Activated naive CD4-positive, alpha-beta T cell (primary cell): ENCODE results near the gene ZYG11B.
"Not testable (repeated sequence)": the region's sequence is repeated elsewhere in the genome, so short reads cannot be mapped to it uniquely, and the experiment has no call there.

Experiments used
- DNase-seq, 4 experiments: peaks; one replicate each; lab custom pipeline; 2025; lab: John Stamatoyannopoulos, UW

ZYG11B gene

DNA sequence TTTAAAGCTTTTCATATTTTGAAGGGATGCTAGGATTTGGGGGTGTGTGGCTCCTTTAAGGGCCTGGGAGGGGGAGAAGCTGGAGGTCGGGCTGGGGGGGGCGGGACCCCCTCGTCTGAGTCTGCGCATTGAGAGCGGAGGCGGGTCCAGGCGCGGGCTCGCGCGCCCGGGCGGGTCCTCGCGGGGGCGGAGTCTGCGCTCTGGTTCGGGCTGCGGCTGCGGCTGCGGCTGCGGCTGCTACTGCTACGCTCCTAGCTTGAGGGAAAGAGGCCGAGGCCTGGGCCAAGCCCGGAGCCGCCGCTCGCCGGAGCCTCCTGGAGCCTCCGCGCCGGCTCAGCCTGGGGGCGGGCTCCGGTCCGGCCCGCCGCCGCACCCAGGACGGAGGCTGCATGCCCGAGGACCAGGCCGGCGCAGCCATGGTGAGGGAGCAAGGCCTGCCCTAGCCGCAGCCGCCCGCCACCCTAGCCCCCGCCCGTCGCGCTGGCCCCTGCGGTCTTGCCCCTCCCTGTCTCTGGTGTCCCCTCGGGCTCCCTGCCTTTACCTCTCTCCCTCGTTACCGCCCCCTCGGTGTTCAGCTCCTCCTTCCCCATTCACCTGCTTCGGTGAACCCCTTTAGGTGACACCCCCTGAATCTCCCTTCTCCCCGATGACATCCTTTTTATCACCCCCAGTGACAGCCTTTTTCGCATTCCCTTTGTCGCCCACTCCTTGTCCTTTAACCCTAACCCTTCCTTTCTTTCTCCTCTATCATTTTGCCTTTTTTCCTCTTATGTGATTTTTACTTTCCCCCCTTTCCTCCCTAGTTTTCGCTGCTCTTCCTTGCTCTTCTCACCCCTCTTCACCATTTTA lies at the start of gene ZYG11B:
Gene ZYG11B (plus strand): TSS at position 189 of the 849 bp plus-strand sequence. CDS start 201 bp downstream, at position 390.
- DNase-seq = peak; percentile 79 to 92 (median 86)

DNA sequence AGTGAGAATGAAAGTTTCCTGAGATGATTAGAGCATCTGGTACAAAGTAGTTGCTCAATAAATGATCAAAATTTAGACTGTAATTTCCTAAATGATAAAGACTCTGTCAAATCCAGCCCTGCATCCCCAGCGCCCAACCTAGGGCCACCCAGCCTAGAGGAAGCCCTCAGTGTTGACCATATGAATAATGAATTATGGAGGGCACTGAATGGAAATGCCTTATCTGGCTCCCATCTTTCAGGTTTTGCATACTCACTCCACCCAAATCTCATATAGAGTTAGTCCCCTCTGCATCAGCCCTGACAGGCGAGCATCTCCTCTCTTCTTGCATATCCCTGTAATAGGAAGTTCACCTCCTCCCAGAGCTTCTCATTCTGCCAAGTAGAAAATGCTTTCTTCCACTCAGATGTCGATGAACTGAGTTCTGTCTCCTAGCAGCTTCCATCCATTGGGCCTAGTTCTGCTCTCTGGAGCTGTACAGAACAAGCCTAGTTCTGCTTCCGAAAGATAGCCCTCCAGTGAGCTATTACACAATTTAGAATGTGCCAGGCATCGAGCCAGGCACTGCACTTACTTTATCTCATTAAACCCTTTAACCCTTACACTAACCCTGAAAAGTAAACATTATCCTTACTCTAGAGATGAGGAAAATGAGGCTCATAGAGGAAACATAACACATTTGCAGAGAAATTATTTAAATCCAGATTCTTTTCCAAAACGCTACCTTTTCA lies 49.0 kb upstream of the ZYG11B start:
- no peak for DNase-seq

DNA sequence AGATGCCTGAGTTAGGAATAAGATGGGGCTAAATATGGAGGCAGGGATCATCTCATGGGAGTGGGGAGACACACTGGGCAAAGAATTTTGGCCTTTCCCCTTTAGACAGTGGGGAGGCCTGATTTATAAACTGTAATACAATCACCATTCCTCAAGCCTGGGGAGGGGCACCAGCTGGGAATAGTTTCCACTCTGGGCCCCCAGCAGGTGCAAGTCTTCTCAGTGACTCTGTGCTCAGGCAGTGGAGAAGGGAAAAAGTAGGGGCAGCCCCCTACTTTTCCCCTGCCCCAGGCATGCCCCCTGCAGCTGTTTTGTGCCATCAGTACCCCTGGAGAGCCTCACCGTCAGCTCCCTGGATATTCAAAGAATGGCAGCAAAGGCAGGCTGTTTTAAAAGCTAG lies 47.2 kb upstream of the ZYG11B start:
- no peak for DNase-seq

DNA sequence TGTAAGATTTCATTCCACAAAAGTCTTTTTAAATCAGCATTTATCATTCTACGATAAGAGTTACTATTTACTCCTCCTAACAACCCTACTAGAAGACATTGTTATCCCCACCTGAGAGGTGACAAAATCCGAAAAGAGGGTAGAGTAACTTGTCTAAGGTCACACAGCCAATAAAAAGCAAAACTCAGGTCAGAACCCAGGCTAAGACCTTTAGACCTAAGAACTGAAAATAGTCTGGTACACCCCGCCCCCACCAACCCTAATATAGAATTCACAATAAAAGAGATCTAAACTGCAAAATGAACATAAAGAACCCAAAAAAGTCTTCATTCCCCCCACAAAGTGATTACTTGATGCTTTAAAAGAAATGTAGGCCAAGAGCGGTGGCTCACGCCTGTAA lies 46.8 kb upstream of the ZYG11B start:
- no peak for DNase-seq

DNA sequence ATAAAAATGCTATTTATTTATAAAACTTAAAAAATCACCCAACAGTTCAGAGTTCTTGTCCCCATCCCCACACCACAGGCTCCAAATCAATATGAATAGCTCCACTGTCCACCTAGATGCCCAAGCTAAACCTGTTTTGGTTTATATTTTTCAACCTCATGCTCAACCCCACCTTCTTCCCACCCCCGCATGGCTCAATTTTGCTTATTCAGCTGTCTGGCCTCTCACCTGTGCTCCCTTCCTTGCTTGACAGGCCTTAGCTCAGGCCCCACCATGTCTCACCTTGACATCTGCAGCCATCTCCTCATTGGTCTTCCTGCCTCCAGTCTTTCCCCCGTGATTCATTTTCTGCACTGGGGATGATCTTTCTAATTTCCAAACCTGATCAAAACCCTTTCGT lies 45.9 kb upstream of the ZYG11B start:
- no peak for DNase-seq

DNA sequence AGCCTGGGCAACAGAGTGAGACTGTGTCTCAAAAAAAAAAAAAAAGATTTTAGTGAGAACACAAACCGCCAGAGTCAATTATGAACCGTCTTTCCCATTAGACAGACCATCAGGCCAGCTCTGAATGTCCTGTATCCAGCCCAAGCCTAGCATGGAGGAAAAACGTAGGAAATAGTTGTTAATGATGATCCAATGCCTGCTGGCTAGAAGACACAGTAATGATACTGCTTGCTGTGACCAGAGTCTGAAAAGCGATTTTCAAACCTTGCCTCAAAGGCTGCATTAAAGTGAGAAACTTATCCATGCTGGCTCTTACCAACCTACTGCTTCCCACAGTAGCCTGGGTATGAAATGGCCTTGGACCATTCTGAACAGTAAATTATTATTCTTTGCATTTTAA lies 45.1 kb upstream of the ZYG11B start:
- no peak for DNase-seq

DNA sequence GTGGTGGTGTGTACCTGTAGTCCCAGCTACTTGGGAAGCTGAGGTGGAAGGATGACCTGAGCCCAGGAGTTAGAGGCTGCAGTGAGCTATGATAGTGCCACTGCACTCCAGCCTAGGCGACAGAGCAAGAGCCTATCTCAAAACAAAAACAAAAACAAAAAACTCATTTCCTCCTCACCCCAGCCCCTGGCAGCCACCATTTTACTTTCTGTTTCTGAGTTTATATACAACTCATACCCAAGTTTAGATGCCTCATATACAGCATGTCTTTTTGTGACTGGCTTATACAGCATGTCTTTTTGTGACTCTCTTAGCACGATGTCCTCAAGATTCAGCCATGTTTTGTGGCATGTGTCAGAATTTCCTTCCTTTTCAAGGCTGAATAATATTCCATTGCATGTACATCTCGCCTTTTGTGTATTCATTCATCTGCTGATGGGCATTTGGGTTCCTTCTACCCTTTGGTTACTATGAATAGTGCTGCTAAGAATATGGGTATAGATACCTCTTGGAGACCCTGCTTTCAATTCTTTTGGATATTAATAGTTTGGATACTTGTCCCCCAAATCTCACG lies 42.8 kb upstream of the ZYG11B start:
- DNase-seq = no peak

DNA sequence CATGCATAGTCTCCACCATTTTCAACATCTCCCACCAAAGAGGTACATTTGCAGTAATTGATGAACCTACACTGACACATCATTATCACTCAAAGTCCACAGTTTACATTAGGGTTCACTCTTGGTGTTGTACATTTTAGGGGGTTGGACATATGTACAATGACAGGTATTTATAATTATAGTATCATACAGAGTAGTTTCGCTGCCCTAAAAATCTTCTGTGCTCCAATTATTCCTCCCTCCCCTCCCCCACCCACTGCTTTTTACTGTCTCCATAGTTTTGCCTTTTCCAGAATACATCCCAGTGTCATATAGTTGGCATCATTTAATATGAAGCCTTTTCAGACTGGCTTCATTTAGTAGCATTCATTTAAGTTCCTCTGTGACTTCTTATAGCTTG lies 41.7 kb upstream of the ZYG11B start:
- no peak for DNase-seq

DNA sequence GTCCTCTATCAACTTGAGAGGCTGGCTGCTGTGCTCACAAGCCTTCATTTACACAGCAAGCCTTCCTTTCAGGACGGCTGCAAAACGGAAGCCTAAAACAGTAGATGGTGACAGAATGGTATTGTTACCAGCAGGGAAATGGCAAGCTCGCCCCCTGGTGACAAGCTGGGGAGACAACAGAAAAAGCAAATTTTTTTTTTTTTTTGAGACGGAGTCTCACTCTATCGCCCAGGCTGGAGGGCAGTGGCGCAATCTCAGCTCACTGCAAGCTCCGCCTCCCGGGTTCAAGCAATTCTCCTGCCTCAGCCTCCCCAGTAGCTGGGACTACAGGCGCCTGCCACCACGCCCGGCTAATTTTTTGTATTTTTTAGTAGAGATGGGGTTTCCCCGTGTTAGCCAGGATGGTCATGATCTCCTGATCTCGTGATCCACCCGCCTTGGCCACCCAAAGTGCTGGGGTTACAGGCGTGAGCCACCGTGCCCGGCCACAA lies 39.9 kb upstream of the ZYG11B start:
- DNase-seq = peak; percentile 17 to 70 (median 47)

DNA sequence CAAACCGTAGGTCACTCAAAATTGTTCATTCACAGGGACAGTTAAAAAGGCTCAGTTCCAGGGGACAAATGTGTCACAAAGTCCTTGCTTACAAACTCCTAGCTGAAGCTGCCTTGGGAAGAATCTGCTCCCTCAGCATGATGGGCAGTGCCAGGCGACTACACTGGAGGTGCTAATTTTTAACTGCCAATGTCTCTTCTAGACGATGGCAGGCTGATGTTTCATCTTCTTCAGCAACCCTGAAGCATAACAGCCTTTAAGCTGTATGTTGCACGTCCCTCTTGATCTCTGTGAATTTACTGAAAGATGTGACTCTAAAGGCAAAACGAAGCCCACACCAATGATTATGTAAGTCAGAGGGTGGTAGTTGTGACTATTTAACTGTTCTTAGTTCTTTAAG lies 39.4 kb upstream of the ZYG11B start:
- DNase-seq = no peak

DNA sequence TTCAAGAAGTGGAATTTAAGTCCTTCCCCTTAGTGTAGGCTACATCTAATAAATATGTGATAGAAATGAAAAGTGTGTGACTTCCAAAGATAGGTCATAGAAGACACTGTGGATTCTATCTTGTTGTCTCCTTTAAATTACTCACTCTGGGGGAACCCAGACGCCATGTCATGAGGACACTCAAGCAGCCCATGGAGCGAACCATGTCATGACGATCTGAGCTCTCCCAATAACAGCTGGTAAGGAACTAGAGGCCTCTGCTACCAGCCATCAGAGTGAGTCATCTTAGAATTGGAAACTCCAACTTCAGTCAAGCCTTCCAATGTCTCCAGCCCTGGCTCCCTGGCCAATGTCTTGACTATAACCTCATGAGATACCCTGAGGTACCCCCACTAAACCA lies 34.4 kb upstream of the ZYG11B start:
- DNase-seq = no peak

DNA sequence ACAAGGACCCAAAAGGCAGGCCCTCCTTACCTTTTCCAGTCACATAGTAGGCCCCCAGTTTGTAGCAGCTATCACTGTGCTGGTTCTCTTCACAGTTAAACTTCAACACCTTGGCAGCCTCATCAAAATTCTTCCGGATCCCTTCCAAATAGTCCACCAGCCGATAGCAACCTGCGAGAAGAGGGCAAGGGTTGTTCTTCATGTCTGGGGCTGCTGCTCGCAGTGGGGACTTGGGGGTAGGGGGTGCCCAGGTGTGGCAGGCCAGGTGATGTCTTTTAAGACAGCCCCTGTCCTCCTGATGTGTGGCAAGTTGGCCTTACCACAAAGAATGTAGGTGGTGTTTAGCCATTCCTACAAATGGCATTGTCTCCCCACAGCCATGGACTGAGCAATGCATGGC lies 33.6 kb upstream of the ZYG11B start:
- DNase-seq = no peak

DNA sequence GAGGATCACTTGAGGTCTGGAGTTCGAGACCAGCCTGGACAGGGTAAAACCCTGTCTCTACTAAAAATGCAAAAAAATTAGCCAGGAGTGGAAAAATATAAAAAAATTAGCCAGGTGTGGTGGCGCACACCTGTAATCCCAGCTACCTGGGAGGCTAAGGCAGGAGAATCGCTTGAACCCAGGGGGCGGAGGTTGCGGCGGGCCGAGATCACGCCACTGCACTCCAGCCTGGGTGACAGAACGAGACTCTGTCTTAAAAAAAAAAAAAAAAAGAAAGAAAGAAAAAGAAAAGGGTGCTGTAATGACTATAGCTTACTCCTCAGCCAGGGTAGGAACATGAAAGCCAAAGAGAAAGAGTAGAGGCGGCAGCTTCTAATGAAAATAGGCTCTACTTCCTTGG lies 32.9 kb upstream of the ZYG11B start:
- DNase-seq = not testable (repeated sequence)

DNA sequence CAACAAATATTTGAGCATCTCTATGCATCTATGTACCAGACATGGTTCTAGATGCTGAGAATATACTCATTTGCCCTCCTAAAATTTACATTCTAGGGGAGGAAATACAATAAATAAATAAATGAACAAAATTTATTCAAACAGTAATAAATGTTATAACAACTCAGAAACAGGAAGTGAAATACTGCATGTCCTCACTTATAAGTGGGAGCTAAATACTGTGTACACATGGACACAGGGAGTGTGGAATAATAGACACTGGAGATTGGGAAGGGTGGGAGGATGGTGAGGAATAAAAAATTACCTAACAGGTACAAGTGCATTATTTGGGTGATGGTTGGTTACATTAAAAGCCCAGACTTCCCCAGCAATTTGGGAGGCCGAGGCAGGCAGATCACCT lies 32.4 kb upstream of the ZYG11B start:
- no peak for DNase-seq

DNA sequence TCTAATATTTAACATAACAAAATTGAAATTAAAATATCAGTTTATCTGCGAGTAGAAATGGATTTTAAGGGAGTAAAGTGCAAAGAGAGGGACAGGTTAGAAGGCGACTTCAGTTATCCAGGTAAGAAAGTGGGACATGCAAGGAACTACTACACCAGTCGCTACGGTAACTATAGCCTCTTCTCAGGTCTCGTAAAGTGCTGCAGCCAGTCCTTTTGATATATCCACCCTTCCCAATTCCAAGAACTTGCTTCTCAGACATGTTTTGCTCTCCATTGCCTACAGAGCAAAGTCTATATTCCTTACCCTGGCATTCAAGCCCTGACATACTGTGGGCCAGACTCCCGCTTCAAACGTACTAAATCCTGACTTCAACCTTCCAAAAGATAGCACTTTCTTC lies 30.6 kb upstream of the ZYG11B start:
- no peak for DNase-seq

DNA sequence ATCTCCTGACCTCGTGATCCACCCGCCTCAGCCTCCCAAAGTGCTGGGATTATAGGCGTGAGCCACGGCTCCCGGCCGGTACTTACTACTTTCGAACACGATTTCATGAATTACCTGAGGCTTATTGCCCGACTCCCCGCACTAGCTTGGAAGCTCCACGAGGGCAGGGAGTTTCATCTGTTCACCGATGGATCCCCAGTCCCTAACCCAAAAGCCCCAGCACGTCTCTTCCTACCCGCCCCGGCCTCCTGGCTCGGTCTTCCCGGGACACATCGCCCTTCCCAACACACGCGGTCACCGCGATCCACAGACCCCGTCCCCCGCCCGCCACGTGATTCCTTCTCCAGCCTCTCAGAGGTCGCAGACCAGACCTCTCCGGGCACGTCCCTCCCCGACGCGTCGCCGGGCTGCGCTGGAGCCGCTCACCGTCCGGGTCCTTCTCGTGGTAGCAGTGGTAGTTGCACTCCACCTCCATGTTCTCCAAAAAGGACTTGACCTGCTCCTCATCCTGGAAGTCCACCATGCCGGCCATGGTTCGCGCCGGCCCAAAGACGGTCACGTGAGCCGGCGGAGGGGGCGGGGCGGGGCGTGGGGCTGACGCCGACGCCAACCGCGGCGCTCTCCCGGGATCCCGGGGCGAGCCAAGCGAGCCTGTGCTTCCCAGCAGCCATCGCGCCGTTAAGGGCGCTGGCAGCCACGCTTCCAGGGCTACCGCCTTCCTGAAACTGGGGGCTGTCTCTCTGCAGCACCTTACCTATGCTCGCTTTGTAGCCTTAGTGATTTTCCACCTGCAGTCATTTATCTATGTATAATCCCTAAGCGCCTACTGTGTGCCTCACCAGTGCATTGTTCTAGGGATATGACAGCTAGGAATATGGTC lies 28.2 kb upstream of the ZYG11B start, which contains the start of gene COA7:
Gene COA7 (minus strand): TSS at position 553 of the 880 bp plus-strand sequence. CDS start 21 bp downstream, at position 532.
- DNase-seq = peak; percentile 12 to 40 (median 31)

DNA sequence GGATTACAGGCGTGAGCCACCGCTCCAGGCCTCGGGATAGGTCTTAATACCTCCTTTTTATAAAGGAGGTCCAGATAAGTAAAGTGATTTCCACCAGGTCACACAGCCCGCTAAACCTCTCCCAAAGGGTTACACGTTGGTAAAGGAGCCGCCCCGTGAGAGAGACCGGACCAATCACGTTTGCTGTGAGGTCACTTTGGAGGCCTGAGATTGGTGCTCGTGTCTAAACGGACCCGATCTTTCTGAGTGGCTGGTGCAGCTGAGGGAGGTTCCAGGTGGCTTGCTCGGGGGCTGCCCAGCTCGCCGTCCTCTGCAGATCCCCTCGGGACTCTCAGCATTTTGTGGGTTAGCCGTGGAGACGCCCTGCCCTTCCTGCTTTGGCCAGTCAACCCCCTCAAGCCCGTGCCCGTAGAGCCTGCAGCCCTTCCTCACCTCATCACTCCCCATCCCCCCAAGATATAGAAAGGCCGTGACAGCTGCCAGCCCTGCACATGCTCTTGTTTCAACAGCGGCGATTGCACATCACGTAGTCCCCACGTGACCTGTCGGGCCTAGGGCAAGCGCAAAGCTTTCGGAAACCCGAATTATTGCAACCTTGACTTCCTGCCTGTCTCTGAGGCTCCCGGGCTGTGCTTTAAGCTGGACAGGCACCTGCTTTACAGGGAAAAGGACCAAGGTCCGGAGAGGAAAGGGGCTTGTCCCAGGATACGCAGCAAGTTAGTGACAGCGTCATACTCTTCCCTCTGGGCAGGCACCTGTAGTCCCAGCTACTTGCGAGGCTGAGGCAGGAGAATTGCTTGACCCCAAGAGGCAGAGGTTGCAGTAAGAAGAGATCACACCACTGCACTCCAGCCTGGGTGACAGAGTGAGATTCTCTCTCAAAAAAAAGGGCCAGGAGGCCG lies 23.1 kb upstream of the ZYG11B start:
- DNase-seq = peak; percentile 44 to 71 (median 65)

DNA sequence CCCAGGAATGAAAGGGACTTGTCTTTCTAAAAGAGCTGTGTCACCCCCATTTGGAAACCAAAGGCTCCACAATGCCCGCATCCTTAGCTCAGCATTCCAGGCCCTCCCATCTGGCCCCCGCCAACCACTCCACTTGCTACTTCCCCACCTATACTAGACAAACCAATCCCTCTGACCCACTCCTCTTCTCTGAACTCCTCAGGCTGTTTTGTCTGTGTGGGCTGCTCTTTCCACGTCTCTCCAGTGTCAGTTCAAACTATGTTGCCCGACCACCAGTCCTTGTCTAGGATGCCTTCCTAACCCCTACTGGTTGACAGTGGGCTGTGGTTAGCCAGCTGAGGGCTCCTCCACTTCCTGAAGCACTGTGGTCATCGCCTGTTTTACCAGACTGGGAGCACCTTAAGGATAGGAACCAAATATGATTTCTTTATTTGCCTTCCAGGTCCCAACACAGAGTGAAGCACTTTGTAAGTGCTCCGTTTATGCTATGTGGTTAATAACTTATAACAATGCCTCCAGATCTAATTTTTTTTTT lies 20.1 kb upstream of the ZYG11B start:
- no peak for DNase-seq

DNA sequence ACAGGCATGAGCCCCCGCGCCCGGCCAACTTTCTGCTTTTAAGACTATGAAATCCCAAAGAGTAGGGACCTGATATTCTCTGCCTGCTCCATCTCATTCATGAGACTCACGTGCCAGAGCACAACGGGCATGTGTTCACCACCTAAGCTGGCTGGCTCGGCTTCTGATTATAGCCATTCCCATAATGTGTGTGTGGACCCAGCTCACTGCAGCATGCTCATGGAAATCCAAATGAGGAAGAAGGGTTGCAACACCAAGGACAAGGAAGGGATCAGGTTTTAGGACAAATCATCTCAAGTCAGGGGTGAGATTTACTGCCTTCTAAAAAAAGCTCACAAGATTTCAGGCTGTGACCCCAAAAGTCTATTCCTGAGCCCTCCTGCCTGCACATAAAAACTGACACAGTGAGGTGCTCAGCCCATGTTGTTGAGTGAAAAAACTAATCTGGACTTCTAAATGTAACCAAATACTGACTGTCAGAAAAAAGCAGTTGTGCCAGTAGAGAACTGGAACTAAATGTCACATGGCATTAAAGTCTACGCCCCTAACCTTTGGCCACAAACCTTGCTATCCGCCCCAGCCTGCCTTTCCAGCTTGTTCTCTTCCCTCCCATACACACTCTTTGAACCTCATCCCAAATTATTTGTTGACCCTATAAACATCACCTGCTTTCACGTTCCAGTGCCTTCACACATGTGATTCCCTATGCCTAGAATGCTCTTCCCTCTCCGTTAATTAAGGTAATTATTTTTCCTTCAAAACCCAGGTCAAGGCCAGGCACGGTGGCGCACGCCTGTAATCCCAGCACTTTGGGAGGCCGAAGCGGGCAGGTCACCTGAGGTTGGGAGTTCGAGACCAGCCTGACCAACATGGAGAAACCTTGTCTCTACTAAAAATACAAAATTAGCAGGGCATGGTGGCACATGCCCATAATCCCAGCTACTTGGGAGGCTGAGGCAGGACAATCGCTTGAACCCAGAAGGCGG lies 19.0 kb upstream of the ZYG11B start:
- no peak for DNase-seq
